SK-N-MC (cell line): ENCODE data around the gene NAA50.

Source experiments
- DNase-seq: peaks from one replicate; pipeline ENCODE4 v3.0.0-alpha.2; 2011; ENCODE audit warnings: low read depth, low spot score
- H3K27ac ChIP-seq: fragments of 200-600 bp; sonication (generic); 2 replicates; pipeline ENCODE4 v1.5.1; 2016; ENCODE audit warnings: mixed run types
- H3K36me3 ChIP-seq: fragments of 200-600 bp; sonication (generic); 2 replicates; pipeline ENCODE4 v1.6.1; 2017; ENCODE audit warnings: antibody characterized with exemption, low read length, mixed read lengths; ENCODE audit not compliant: insufficient read depth
- H3K4me3 ChIP-seq: fragments of 200-600 bp; sonication (generic); 2 replicates; pipeline ENCODE4 v1.5.1; 2016
- H3K9ac ChIP-seq: fragments of 200-600 bp; sonication (generic); 2 replicates; pipeline ENCODE4 v1.8.0; 2017; ENCODE audit warnings: mixed run types, mixed read lengths; ENCODE audit not compliant: insufficient read length
- H3K9me3 ChIP-seq: fragments of 200-600 bp; sonication (generic); 2 replicates; pipeline ENCODE4 v1.6.1; 2017; ENCODE audit warnings: low read depth, mild to moderate bottlenecking, antibody characterized with exemption, low read length, moderate library complexity, mixed read lengths
- EZH2 ChIP-seq: fragments of 200-600 bp; sonication (generic); IDR thresholded peaks from one replicate; pipeline ENCODE4 v1.6.1; 2017; ENCODE audit warnings: antibody characterized with exemption
- FOXP2 ChIP-seq: optimal IDR thresholded peaks from 2 replicates; pipeline ENCODE3; 2011; ENCODE audit warnings: mild to moderate bottlenecking, moderate library complexity; ENCODE audit not compliant: insufficient read depth; ENCODE audit errors: extremely low read length, control extremely low read depth
- POLR2AphosphoS5 ChIP-seq: IDR thresholded peaks from 2 replicates; pipeline ENCODE4 v1.6.1; 2012; ENCODE audit warnings: mild to moderate bottlenecking, low read depth, low read length, borderline replicate concordance

NAA50 gene

DNA sequence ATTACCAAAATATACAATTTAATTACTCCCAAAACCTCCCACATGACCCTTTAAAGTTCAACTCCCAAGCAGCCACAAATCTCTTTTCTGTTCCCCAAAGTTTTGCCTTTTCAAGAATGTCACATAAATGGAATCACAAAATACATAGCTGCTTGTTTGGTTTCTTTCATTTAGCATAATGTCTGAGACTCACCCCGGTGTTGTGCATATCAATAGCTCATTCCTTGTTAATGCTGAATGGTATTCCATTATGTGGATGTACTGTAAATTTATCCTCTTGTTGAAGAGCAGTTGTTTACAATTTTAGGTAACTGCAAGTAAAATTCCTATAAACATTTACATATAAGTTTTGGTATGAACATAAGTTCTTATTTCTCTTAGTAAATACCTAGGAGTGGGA is 15.5 kb downstream of the NAA50 start:
- Histone ChIP-seq H3K9ac (no peak overlapping the region), H3K27ac (no peak overlapping the region), H3K36me3 (peaks cover 44% of the 10 kb centered on the region), H3K4me3 (no peak overlapping the region), H3K9me3 (no peaks in the 10 kb centered on the region)
- no peak for TF ChIP-seq POLR2AphosphoS5
- TF ChIP-seq FOXP2: no peak
- TF ChIP-seq EZH2: no peak
- no peak for DNase-seq

DNA sequence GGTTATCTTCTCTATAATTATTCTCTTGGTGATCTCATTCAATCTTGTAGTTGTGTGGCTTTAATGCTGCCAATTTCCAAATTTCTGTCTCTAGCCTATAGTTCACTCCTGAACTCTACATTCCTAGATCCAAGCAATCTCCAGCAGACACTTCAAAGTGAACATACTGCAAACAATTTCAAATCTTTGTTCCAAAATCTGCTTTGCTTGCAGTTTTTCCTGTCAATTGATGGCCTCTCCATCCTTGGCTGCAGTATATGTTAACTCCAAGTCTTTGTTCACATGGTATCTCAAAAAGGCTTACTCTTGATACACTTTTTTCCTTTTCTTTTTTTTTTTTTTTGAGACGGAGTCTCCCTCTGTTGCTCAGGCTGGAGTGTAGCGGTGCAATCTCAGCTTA is 17.4 kb downstream of the NAA50 start:
- H3K27ac ChIP-seq: no peak overlapping the region
- H3K9ac ChIP-seq: no peak overlapping the region
- no peak overlapping the region for H3K4me3 ChIP-seq
- DNase-seq: no peak
- no peaks in the 10 kb centered on the region for H3K9me3 ChIP-seq
- TF ChIP-seq POLR2AphosphoS5 (no peak), EZH2 (no peak), FOXP2 (no peak)
- peaks cover 62% of the 10 kb centered on the region for H3K36me3 ChIP-seq

DNA sequence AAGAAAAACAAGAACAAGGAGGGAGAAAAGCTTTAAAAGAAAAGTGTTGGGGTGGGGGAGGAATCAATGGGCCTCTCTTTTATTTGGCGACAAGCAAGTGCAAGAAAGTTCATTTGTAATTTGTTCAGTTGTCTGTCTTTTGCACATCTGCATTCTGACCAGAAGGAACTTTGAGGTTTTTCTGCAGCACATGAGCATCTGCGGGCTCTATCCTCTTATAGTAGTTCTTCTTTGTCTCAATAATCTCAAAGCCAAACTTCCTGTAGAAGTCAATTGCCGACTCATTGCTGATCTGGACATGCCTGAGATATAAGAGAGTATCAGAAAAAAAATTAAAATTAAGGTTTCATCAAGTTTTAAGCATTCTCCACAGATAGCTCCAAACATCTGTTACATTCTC is 24.4 kb downstream of the NAA50 start:
- no peak for DNase-seq
- peaks cover 84% of the 10 kb centered on the region for H3K36me3 ChIP-seq
- TF ChIP-seq FOXP2: no peak
- no peak for TF ChIP-seq POLR2AphosphoS5
- TF ChIP-seq EZH2: no peak
- H3K9ac ChIP-seq: no peak overlapping the region
- H3K4me3 ChIP-seq: no peak overlapping the region
- no peak overlapping the region for H3K27ac ChIP-seq
- H3K9me3 ChIP-seq: no peaks in the 10 kb centered on the region

DNA sequence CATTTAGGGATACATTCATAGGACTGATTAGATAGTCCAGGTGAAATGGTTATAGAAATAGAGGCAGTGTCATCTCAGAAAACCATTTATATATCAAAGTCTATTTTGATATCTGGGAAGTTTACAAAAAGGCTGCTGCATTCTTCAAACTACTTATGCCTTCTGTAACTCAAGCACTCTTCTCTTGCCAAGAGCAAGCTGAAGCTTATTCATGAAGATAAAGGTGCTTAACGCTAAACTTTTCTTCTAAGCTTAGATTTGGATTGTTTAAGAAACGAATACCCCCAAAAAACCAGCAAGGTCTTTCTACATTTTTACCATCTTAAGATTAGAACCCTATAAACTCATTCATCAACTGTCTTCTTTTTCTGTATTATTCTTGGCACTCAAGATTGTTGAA is 26.3 kb downstream of the NAA50 start:
- Histone ChIP-seq H3K9me3 (no peaks in the 10 kb centered on the region), H3K4me3 (no peak overlapping the region), H3K27ac (no peak overlapping the region), H3K36me3 (peaks cover 92% of the 10 kb centered on the region), H3K9ac (no peak overlapping the region)
- no peak for DNase-seq
- TF ChIP-seq POLR2AphosphoS5 (no peak), FOXP2 (no peak), EZH2 (no peak)

DNA sequence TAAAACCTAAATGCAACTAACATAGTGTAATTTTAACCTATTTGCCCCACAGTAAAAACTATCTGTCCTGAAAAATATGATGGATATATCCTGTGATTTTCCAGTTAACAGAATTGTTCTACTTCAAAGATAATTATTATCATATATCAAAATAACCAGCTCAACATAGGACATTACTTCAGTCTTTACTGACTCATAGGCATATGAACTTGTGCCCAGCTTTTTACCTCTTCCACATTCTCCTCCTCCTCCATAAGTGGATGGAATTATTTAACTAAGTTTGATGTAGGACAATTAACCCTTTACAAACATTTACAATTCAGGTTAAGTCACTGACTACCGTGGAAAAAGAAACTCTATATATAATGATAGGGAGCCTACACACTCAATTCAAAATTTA is 26.8 kb downstream of the NAA50 start:
- no peak for TF ChIP-seq POLR2AphosphoS5
- no peak for TF ChIP-seq FOXP2
- no peak for TF ChIP-seq EZH2
- Histone ChIP-seq H3K4me3 (no peak overlapping the region), H3K36me3 (peaks cover 88% of the 10 kb centered on the region), H3K27ac (no peak overlapping the region), H3K9me3 (no peaks in the 10 kb centered on the region), H3K9ac (no peak overlapping the region)
- no peak for DNase-seq

DNA sequence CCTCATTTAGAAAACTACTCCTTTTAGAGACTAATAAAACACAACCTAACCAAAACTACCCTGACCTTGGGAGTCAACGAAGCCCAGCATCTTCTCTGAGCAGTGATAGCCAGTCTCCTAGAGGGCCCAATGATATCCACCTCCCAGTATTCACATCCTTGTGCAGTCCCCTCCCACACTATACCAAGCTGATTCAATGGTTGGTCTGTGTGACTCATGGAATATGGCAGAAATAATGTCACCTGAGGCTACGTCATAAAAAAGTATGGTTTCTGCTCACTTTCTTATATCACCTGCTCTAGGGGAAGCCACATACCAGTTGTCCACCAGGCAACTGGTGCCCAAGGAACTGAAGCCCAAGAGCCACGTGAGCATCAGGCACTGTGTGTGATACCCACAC is 28.2 kb downstream of the NAA50 start:
- TF ChIP-seq EZH2: no peak
- no peak for TF ChIP-seq FOXP2
- TF ChIP-seq POLR2AphosphoS5: no peak
- Histone ChIP-seq H3K9me3 (no peaks in the 10 kb centered on the region), H3K9ac (no peak overlapping the region), H3K27ac (no peak overlapping the region), H3K4me3 (no peak overlapping the region), H3K36me3 (peaks cover 73% of the 10 kb centered on the region)
- DNase-seq: no peak

DNA sequence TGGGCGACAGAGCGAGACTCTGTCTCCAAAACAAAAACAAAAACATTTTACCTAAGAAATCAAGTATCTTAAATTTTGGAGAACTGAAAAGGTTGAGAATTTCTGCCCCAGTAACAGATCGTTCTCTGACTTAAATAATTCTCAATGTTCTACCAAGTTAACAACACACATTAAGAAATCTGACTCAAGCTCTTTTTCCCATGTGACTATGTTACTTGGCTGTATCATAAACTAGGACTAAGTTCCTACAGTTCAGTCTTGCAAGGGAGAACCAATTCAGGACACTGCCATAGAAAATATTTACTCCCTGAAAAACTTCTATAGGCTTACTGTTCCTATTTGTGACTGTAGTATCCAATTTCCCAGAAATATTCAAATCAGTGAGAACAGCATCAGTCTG is 28.7 kb downstream of the NAA50 start:
- Histone ChIP-seq H3K36me3 (peaks cover 68% of the 10 kb centered on the region), H3K9ac (no peak overlapping the region), H3K27ac (no peak overlapping the region), H3K4me3 (no peak overlapping the region), H3K9me3 (no peaks in the 10 kb centered on the region)
- DNase-seq: no peak
- TF ChIP-seq POLR2AphosphoS5 (no peak), EZH2 (no peak)

DNA sequence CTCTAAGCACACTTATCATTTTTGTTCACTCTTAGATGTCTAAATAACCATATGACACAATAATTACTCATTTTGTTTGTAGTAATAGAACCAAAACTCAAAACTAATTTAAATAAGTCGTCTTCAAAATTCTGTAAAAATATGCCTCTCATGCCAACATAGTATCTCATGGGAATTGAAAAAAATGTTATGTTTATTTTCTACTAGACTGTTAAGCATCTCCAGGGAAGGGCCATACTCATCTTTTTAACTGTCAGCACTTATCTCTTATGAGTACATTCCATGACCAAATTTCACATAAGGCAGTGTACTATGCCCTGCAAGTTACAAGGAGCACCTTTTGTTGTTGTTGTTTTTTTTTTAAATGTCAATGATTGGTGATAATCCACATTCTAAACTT is 31.3 kb downstream of the NAA50 start:
- no peak overlapping the region for H3K27ac ChIP-seq
- peaks cover 42% of the 10 kb centered on the region for H3K36me3 ChIP-seq
- no peaks in the 10 kb centered on the region for H3K9me3 ChIP-seq
- TF ChIP-seq FOXP2: no peak
- TF ChIP-seq EZH2: no peak
- no peak for TF ChIP-seq POLR2AphosphoS5
- no peak overlapping the region for H3K4me3 ChIP-seq
- no peak for DNase-seq
- H3K9ac ChIP-seq: no peak overlapping the region

DNA sequence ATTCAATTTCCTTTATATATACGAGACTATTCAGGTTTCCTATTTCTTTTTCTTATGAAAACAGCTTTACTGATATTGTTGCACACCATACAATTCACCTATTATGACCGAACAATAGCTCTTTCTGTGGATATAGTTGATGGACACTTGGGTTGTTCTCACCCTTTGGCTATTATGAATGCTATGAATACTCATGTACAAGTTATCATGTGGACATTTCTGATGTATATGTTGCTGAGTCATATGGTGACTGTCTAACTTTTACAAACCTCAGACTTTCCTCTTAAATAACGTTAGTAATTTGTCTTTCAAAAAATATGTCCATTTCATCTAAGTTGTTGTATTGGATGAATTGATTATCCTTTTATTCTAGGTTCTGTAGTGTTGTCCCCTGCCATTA is 33.9 kb downstream of the NAA50 start:
- Histone ChIP-seq H3K36me3 (peaks cover 18% of the 10 kb centered on the region), H3K9me3 (no peaks in the 10 kb centered on the region), H3K27ac (no peak overlapping the region), H3K9ac (no peak overlapping the region), H3K4me3 (no peak overlapping the region)
- no peak for DNase-seq
- TF ChIP-seq EZH2 (no peak), FOXP2 (no peak), POLR2AphosphoS5 (no peak)
